Cardiac septum (tissue), 1 donor: Measurements from ENCODE around the gene PAX9. TPM values are rescaled to one million over a fixed set of nuclear protein-coding genes. Genes with fewer than 3 reads are reported as not detected.

ENCODE experiments used
- DNase-seq: peaks from one replicate; pipeline ENCODE4 v3.0.0-alpha.2; 2020; ENCODE audit warnings: low spot score
- intact Hi-C: fragments of 100-400 bp; cut with DNase I; formaldehyde crosslinking; loops from one replicate; pipeline ENCODE4 v1.14.0; 2022
- total RNA-seq: library from RNA; stranded (reverse); fragmentation: NEBNext Ultra II Directional; extraction: Animal tissue kit (Norgen Biotek cat#: 25700); gene quantifications from one replicate; pipeline ENCODE4 v1.2.1, GENCODE V29; 2021
- donor health status: DM: no; HTN: no; CAD: no.

Gene PAX9
- total RNA-seq, 1 donor from 2014 or later, result not detected

DNA sequence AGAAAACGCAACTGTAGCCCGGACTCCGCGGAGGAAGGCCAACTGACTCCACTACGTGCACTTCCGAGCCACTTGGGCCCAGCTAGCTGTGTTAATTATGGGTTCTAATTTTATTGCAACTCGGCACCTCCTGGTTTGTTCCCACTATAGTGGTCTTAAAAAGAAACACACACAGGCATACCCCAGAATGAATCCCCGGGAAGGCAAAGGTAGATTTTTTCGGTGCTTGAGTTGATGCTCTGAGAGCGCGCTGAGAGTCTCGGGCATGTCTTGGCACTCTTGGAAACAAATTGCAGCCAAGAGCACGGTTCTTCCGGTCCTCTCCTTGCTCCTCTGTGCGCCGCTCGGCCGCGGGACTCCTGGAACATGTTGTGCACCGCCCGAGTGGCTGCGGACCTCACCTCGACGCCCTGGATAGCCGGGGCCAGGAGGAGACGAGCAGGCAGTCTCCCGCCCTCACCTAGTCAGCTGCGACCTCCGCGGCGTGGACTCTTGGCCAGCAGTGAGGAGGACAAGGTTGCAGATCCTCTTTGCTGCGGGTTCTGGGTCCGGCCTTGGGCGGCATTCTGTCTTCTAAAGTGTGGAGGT is 6.8 kb upstream of the PAX9 start:
- intact Hi-C loops, result loop anchor here (10.0 kb wide), 1 partner anchor 290 kb away; no protein-coding TSS in a partner anchor
- DNase-seq, result no peak

DNA sequence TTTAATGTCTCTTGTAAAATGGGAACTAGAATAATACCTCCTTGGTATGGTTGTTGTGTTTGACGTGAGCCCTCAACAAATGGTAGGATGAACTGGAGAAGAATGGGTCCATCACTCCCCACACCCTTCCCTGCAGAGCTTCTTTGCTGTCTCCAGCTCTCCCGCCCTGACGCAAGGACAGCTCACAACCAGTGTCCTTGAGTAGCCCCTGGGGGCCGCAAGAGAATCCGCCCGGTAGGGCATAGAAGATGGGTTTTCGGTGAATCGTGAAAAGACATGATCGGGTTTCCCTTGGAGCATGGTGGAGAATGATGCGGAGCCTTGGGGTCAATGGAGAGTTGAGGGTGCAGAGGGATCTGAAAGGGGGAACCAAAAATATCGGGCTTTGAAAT is 6.1 kb upstream of the PAX9 start:
- DNase-seq, result no peak
- intact Hi-C loops, result loop anchor here (10.0 kb wide), 1 partner anchor 289 kb away; no protein-coding TSS in a partner anchor

DNA sequence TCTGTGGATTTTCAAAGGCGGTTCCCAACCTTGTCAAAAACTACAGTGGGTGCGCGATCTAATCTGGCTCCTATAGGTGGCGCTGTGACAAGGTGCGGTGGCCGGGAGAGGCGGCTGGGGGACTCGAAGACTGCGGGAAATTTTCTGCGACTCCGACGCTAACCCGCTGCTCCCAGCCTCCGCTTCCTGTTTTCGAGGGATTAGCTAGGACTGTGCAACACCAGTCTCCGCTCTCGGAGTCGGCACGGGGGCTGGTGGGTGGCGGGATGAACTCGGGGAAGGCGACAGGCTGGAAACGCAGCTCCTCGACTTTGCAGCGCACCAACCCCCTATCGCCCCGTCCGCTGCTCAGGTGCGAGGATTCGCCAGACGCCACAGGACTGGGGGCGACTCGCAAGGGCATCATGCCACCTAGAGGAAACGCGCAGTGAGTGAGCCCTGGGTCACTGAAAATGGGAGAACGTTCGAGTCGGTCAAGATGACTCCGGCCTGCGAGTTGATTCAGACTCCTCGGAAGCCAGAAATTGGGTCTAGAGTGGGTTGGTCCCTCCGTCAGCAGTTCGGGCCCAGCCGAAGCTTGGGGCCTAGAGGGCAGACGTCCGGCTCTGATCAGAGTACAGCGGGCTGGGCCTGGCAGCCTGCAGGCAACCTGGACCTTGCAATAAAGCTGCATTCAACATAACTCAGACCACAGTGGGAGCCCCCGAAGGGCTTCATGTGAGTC is 5.5 kb upstream of the PAX9 start:
- intact Hi-C loops, result loop anchor here (10.0 kb wide), 1 partner anchor 289 kb away; no protein-coding TSS in a partner anchor
- no peak for DNase-seq

DNA sequence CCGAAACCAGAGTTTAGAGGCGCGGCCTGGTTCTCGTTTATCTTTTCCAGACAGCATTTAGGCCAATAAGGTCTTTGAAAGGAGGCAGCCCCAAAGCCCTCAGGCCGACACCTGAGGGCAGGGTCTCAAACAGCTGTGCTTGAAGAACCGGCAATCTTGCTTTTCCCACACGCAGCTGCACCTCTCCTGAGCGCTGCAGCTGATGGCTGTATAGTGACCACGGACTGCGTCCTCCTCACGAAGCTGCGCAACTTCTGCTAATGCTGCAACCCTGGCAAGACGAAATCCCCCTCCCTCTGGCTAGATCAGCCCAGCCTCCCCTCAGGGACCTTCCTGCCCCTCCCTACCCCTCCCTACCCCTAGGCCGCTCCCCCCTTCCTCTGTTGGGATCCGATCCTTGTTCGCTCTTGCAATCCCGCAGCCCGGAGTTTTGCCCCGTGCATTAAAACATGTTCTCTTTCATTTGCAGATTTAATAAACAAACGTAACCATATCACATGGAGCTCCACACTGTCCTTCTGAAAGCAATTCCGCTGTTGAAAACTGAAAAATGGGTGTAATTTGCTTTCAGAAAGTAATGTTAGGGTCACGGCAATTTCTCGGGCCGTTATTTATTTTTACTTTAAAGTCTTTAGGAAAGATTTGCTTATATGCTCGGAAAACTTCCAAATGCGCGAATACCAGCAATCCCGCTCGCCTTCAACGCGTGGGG is 4.8 kb upstream of the PAX9 start:
- intact Hi-C loops, result loop anchor here (10.0 kb wide), 1 partner anchor 288 kb away; no protein-coding TSS in a partner anchor
- no peak for DNase-seq

DNA sequence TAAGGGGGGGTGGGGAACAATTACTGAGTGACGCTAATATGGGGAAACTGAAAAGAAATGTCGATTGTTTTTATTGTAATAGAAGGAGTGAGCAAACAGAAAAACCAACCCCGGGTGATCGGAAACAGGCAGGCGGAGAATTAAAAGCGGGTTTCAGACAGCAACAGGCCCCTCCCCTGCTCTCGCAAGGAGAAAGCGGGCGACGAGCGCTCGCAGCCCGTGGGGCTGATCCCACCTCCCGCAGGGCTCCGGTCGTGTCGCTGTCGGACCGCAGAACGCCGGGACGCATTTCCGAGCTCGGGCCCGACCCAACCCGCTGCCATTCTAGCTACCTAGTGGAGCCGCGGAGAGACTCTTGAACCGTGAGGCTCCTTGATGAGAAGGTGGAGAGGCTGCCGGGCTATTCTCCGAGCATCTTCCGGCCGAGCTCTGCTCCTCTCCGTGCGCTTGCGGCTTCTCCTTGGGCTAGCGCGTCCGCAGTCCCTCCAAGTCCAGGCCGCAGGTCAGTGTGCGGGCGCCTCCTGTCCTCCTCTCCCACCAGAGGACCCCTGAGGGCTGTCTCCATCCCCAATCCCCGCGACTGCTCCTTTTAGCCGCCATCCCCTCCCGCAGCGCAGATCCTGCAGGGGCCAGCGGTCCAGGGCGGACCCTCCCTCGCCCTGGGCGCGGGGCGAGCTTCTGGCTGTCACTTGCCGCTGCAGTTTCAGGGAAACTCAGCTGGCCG is 4.1 kb upstream of the PAX9 start:
- intact Hi-C loops, result loop anchor here (10.0 kb wide), 1 partner anchor 287 kb away; no protein-coding TSS in a partner anchor
- no peak for DNase-seq

DNA sequence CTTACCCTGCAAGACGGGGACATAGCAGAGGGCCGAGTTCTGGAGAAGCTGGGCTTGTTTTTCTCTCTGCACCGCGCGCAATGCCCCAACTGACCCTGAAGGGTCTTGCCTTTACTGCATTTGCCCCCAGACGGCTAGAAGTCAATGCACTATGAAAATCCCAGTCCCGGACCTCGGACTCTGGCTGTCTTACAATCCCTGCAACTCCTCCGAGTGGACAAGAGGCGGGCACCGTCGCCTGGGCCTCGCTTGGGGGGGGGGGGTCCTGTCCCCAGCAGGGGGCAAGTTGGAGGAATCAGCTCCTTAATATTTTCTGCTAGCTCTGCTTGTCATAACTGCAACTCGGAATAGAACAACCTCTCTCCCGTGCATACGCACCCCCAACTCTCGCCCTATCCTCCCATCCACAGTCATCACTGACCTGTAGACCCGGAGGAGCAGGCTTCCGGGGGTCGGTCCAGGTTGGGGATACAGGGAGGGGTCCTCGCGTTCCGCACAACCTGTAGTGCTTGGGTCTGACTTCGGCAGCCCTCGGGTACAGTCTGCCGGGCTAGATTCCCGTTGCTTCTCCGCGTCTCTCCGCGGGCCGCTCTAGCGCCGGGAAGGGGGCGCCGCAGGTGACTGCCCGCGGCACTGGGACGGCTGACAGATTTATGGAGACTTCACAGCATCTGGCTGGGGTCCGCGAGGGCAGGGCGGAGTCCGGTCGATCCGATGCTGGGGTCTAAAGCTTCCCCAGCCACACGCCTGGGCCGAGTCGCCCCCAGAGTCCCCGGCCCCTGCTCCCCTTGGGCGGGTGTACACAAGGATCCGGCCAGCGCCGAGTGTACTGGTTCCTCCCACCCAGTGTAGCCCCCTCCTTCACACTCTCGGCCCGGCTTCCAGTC is 3.3 kb upstream of the PAX9 start:
- intact Hi-C loops, result loop anchor here (10.0 kb wide), 1 partner anchor 286 kb away; no protein-coding TSS in a partner anchor
- no peak for DNase-seq

DNA sequence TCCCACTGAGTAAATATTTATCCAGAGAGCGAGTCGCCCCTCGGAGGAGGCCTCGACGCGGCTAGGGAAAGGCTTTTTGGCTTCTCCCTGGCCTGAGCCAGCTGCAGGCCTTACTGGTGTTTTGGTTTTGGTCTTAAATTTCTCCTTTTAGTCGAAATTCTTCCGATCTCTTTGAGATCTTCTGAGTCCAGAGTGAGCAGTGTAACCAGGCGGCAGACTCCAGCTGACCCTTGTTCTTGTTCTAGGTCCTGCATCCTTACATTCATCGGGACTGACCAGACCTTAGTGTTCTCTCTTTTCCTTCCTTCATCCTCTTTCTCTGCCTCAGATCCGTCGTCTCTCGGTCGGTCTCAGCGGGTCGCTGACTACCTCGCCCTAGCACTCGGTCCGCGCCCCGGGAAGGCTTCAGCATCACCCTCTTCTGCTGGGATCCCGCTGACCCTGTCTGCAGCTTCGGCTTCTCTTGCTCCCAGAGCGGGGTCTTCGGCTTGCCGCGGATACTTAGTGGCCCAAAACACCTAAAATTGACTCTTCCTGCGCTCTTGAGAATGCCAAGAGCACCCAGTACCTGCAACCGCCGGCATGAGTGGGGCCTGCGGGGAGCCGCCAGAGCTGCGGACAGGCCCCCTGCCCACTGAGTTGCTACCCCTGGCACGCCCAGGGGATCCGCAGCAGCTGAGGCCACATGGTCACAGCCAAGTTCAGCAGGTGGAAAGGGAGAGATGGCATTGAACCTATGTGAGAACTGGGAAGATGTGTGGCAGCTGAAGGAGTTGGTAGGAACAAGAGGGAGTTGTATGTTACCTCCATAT is 2.4 kb upstream of the PAX9 start:
- intact Hi-C loops, result loop anchor here (10.0 kb wide), 1 partner anchor 286 kb away; no protein-coding TSS in a partner anchor
- DNase-seq, result no peak

DNA sequence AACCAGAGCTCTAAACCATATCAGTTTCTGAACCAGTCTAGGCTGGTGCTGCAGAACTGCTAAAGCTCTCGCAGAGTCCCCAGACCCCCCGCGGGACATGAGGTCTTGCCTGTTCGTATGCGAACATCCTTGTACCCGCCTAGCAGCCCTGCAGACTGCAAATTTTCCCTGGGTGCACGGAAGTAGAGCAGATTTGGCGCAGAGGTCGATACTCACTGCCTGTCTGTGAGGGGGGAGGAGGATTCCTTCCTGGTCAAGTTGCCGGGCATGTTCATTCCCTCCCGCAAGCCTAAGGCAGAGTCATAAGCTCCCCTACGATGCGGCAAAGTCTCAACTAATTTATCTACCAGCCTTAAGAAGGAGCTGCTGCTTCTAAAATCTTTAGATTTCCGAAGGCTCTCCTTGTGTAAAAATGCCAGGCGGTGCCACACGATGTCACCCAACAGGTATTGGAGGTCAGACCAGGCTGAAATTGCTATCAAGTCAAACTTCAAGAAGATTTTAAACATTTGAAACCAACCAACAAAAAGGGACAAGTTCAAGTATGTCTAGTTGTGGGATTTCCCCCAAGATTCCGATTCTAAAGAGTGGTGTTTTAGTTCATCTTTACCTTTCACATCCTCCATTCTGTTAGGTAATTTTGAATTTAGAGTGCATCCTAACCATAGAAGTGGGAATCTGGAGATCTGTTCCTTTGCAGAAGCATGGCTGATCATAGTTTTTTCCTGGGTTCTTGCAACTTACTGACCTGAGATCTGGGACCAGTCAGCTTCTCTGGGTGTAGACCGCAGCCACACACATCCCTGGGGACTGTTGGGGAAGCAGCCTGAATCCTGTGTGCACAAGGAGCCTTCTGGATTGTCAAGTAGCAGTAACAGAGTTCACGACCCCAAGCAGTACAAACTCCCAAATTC is 1.6 kb upstream of the PAX9 start:
- intact Hi-C loops, result loop anchor here (10.0 kb wide), 1 partner anchor 285 kb away; no protein-coding TSS in a partner anchor
- DNase-seq, result no peak

DNA sequence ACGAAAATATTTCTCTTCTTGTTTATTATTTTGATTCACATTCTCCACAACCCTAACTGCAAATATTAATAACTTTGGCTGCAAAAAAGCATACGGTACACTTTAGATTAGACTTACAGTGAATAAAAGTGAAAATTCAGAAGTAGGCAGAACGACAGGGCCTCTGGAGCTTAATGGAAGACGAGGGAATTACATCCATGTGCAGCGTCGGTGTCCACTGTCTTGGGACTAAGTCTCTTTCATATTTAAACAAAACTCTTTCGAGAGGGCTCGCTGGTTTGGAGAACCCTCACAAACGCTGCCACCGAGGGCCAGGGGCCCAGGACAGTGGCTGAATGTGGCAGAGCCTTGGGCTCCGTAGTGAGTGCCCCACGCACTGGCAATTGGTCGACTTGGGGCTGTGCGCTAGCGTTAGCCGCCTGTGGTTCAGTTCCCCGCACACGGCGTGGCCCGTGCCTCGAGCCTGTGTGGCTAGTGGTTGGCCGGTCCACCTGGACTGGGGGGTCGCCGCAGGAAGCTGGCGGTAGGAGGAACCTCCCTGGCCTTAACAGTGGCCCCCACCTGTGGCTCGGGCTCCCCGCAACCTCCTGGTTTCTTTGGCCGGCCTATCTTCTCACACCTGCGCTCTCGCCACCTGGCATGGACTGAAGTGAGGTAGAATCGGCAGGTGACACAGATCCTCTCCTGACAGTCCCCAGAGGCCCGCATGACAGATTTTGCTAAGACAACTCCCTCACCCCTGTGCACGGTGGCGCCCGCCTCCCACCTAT is 739 bp upstream of the PAX9 start:
- DNase-seq, result no peak
- intact Hi-C loops, result no loop called here

DNA sequence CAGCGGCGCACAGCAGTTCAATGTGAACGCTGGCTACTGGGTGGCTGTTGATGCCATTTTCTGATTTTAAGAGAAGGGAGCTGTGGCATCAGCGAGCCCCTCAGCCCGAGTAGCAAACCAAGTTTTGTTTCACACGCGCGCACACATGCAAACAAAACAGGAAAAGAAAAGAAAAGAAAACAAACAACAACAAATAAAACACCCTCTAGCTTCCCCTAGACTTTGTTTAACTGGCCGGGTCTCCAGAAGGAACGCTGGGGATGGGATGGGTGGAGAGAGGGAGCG is 540 bp downstream of the PAX9 start:
- DNase-seq, result no peak
- intact Hi-C loops, result no loop called here

DNA sequence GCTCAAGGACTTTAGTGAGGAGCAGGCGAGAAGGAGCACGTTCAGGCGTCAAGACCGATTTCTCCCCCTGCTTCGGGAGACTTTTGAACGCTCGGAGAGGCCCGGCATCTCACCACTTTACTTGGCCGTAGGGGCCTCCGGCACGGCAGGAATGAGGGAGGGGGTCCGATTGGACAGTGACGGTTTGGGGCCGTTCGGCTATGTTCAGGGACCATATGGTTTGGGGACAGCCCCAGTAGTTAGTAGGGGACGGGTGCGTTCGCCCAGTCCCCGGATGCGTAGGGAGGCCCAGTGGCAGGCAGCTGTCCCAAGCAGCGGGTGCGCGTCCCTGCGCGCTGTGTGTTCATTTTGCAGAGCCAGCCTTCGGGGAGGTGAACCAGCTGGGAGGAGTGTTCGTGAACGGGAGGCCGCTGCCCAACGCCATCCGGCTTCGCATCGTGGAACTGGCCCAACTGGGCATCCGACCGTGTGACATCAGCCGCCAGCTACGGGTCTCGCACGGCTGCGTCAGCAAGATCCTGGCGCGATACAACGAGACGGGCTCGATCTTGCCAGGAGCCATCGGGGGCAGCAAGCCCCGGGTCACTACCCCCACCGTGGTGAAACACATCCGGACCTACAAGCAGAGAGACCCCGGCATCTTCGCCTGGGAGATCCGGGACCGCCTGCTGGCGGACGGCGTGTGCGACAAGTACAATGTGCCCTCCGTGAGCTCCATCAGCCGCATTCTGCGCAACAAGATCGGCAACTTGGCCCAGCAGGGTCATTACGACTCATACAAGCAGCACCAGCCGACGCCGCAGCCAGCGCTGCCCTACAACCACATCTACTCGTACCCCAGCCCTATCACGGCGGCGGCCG is 1.1 kb downstream of the PAX9 start:
- intact Hi-C loops, result no loop called here
- DNase-seq, result no peak

DNA sequence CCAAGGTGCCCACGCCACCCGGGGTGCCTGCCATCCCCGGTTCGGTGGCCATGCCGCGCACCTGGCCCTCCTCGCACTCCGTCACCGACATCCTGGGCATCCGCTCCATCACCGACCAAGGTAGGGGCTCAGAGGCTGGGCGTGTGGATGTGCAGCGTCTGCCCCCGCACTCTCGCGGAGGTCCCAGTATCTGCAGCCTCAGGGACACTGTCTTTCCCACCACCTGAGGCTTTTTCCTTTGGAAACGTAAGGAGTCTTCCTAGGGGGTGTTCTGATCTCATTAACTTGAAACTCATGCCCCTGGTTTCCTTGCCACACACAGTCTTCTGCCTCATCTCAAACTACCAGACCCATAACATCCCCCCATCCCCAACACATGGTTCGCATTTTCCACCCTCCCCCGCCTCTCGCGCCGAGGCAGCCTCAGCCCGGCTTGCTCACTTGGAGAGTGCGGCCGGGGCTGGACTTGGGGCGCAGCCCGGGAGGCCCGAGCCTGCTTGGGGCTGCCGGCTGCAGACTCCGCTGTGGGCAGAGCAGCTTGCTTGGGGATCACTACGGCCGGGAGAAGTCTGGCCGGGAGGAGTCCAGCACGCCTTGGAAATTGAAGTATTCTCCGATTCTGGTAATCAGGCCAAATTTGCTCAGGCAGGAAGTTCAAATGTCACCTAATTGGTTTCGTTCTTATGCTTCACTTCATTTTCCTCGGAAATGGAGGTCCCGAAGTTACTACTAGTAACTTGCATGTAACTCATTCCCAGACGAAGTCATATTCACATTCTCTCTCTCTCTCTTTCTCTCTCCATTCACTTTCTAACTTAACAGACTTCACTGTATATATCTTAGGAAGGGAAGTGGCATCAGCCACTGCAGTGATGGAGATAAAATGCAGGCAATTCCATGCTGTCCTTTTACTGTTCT is 2.0 kb downstream of the PAX9 start:
- no peak for DNase-seq
- intact Hi-C loops, result no loop called here

DNA sequence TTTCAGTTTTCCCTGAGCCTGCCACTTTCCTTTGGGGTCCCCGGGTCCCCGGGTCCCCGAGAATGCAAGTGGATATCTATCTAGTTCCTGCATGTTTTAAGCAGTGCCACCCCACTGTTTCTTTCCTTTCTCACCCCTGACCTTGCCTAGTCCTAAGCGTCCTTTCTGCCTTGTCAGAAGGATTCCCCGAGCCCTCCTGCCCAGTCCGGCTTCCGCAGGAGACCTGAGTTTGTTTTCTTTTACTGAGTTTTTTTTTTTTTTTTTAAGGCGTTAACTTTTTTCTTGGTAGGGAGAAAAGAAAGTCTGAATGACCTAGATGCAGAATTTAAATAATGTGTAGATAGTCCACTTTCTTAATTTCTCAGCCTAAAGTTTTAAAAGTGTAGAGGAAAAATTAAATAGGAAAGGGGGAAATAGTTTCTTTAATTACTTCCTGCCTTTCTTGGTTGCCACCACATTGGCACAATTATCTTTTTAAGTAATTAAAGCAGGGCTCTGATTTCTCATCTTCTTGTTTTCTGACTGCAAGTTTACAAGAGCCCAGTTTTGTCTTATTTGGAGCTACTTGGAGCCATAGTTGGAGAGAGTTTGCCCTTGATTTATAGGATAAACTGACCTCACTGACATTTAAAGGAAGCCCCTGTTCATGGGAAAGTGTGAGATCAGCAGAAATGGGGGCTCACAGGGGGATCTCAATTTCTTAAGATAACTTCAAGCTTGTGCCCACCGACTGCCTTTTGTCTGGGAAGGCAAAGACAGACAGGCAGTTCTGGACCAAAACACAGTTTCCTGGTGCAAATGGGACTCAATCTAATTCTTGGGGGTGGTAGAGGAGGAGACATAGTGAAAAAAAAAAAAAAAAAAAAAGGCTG is 2.9 kb downstream of the PAX9 start:
- intact Hi-C loops, result no loop called here
- DNase-seq, result no peak
